CD4-positive, alpha-beta T cell treated with Interleukin-4 for 4 hours (primary cell): ENCODE results near the gene PTBP1.

Experiments
- DNase-seq: peaks from one replicate; pipeline ENCODE4 v3.0.0-alpha.2; 2020

The PTBP1 gene

GRCh38 chr19:798415-799075, 1.3 kb downstream of the PTBP1 start:
- no peak for DNase-seq

- no peak for DNase-seq
Measured at GRCh38 chr19:799076-799881, 2.0 kb downstream of the PTBP1 start.

DNA sequence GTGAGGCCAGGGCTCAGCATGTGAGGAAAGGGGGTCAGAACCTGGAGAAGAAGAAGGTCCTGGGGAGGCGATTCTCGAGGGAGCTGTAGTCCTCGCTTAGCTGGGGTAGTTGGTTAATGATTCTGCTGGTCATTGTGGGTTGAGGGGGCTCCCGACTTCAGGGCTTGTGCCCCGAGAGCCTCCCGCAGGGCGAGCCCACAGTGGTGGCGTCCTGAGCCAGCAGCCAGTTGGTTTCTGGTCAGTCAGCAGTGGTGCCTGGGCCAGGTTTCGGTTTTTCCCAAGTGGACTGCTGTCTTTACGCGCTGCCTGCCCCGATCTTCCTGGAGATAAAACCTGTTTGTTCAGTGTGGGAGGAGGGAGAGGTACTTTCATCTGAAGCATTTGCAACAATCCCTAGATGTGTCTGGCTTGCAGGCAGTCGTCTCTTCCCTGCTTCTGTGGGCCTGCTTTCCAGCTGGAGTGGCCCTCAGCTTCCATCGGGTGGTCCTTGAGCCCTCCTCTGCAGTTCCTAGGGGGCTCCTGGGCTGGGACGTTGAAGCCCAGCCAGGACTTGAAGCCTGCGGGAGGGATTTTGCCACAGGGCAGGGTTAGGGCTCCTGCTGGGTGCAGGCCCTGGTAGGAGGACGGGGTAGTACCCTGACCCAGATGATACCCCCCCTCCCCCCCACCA, 3.2 kb downstream of the PTBP1 start:
- no peak for DNase-seq

GRCh38 chr19:801030-801860, 4.0 kb downstream of the PTBP1 start:
- DNase-seq, result no peak

DNA sequence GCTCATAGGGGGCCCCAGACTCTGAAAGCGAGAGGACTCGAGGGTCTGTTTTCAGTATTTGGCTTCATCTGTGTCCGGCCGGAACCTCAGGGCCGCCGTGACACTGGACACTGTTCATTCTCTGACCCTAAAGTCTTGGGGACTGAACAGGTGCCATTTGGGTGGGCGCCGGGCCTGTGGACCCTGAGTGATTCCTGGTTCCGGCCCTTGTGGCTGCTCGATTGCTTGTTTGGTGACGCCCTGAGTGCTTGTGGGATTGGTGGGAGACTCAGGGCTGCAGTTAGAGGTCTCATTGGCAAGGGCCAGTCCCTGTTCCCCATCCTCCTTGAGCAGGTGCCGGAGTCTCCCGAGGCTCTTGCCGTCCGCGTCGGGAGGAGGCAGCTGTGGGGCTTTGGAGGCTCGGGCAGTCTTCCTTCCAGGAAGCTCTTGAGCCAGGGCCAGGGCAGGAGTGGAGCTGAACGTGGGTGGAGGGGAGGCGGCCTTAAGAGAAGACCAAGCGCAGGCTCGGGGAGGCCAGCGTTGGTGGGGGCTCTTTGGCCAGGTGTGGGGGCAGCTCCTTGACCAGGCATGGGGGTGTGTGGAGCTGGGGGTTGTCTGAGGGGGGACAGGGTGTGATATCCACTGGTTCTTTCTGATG, 4.7 kb downstream of the PTBP1 start:
- no peak for DNase-seq

- DNase-seq, result no peak
Measured at GRCh38 chr19:802498-803098, 5.3 kb downstream of the PTBP1 start.

- DNase-seq, result no peak
Measured at GRCh38 chr19:803099-803561, 5.9 kb downstream of the PTBP1 start.

GRCh38 chr19:803686-804418, 6.6 kb downstream of the PTBP1 start:
- DNase-seq, result no peak

GRCh38 chr19:804419-805165, 7.3 kb downstream of the PTBP1 start:
- DNase-seq, result no peak

- DNase-seq, result no peak
Measured at GRCh38 chr19:805166-805551, 7.9 kb downstream of the PTBP1 start.

- no peak for DNase-seq
Measured at GRCh38 chr19:805600-806550, 8.6 kb downstream of the PTBP1 start.

GRCh38 chr19:806815-807421, 9.7 kb downstream of the PTBP1 start:
- DNase-seq, result no peak

GRCh38 chr19:807627-808422, 10.6 kb downstream of the PTBP1 start:
- DNase-seq, result no peak

DNA sequence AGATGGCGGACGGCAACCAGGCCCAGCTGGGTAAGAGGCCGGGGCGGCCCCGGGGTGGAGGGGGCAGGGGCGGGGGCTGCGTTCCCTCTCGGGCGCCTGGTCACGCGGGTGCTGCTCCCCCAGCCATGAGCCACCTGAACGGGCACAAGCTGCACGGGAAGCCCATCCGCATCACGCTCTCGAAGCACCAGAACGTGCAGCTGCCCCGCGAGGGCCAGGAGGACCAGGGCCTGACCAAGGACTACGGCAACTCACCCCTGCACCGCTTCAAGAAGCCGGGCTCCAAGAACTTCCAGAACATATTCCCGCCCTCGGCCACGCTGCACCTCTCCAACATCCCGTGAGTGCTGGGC, 11.1 kb downstream of the PTBP1 start:
- no peak for DNase-seq

DNA sequence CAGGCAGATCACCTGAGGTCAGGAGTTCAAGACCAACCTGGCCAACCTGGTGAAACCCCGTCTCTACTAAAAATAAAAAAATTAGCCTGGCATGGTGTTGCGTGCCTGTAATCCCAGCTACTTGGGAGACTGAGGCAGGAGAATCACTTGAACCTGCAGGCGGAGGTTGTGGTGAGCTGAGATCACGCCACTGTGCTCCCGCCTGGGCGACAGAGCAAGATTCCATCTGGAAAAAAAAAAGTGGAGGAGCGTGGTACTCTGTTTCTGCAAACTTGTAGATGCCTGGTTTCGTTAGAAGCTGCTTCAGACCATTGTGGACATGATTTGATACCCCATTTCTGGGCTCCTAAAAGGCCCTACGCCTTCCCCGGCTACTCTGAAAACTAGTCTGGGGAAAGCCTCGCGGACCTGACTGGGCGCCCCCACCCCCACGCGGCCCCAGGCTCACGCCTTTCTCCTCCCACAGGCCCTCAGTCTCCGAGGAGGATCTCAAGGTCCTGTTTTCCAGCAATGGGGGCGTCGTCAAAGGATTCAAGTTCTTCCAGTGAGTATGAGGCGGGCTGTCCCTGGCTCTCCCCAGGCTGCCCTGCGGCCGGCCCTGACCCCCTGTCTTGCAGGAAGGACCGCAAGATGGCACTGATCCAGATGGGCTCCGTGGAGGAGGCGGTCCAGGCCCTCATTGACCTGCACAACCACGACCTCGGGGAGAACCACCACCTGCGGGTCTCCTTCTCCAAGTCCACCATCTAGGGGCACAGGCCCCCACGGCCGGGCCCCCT, 13.0 kb downstream of the PTBP1 start:
- DNase-seq, result no peak

- DNase-seq, result no peak
Measured at GRCh38 chr19:810883-811489, 13.7 kb downstream of the PTBP1 start.

DNA sequence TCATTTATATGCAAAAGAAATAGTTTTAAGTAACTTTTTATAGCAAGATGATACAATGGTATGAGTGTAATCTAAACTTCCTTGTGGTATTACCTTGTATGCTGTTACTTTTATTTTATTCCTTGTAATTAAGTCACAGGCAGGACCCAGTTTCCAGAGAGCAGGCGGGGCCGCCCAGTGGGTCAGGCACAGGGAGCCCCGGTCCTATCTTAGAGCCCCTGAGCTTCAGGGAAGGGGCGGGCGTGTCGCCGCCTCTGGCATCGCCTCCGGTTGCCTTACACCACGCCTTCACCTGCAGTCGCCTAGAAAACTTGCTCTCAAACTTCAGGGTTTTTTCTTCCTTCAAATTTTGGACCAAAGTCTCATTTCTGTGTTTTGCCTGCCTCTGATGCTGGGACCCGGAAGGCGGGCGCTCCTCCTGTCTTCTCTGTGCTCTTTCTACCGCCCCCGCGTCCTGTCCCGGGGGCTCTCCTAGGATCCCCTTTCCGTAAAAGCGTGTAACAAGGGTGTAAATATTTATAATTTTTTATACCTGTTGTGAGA, 14.3 kb downstream of the PTBP1 start:
- no peak for DNase-seq
